ENCODE measurements around the gene SLC15A1. TPM values are rescaled to one million over a fixed set of nuclear protein-coding genes. Genes with fewer than 3 reads are reported as not detected.

The SLC15A1 gene
- total and polyA plus RNA-seq, 12 donors: 0.01 TPM; not detected in 11

GRCh38 chr13:98779695-98780094 lies 27.2 kb upstream of the SLC15A1 start:
- ATAC-seq: no peak
- no peak for DNase-seq
- intact Hi-C loops (cut with DNase I): no loop called here
- 60 to 63% methylated on average over 1 of the region's 1 CpG for WGBS, 2 donors
- Histone ChIP-seq H3K36me3 (no peaks in the 10 kb centered on the region), H3K4me3 (no peak overlapping the region), H3K9me3 (peaks cover 0 to 4% (median 0%) of the 10 kb centered on the region in 11 donors), H3K27me3 (peaks cover 0 to 16% (median 0%) of the 10 kb centered on the region in 7 donors), H3K4me1 (no peaks in the 10 kb centered on the region), H3K27ac (no peak overlapping the region)
- no peak for TF ChIP-seq CTCF (IDR thresholded peaks at IDR 0.05)

- Histone ChIP-seq H3K4me3 (no peak overlapping the region), H3K9me3 (peaks cover 0 to 4% (median 0%) of the 10 kb centered on the region in 11 donors), H3K36me3 (no peaks in the 10 kb centered on the region), H3K4me1 (no peaks in the 10 kb centered on the region), H3K27me3 (peaks cover 0 to 16% (median 0%) of the 10 kb centered on the region in 7 donors), H3K27ac (no peak overlapping the region)
- ATAC-seq: no peak
- TF ChIP-seq CTCF (IDR thresholded peaks at IDR 0.05): no peak
- no peak for DNase-seq
- WGBS, 2 donors: 58 to 61% methylated on average over 8 of the region's 8 CpGs
- intact Hi-C loops (cut with DNase I): no loop called here
Measured at GRCh38 chr13:98778749-98779148, 26.3 kb upstream of the SLC15A1 start.

- no peaks in the 10 kb centered on the region for H3K4me1 ChIP-seq
- TF ChIP-seq CTCF (IDR thresholded peaks at IDR 0.05): no peak
- peaks cover 0 to 15% (median 0%) of the 10 kb centered on the region in 7 donors for H3K27me3 ChIP-seq
- intact Hi-C loops (cut with DNase I): no loop called here
- H3K9me3 ChIP-seq: no peaks in the 10 kb centered on the region
- 83 to 84% methylated on average over 5 of the region's 5 CpGs for WGBS, 2 donors
- no peak overlapping the region for H3K27ac ChIP-seq
- H3K36me3 ChIP-seq: no peaks in the 10 kb centered on the region
- DNase-seq (no peak), ATAC-seq (no peak)
- no peak overlapping the region for H3K4me3 ChIP-seq
Measured at GRCh38 chr13:98776644-98777043, 24.2 kb upstream of the SLC15A1 start.

- Histone ChIP-seq H3K4me1 (no peaks in the 10 kb centered on the region), H3K9me3 (no peaks in the 10 kb centered on the region), H3K4me3 (no peak overlapping the region), H3K36me3 (no peaks in the 10 kb centered on the region), H3K27ac (no peak overlapping the region), H3K27me3 (peaks cover 0 to 11% (median 0%) of the 10 kb centered on the region in 7 donors)
- TF ChIP-seq CTCF (IDR thresholded peaks at IDR 0.05): no peak
- DNase-seq (no peak), ATAC-seq (peak in 1 of 8 donors; percentile 18)
- WGBS, 2 donors: 89% methylated on average over 22 of the region's 22 CpGs
- intact Hi-C loops (cut with DNase I): no loop called here
Measured at GRCh38 chr13:98775844-98776598, 23.5 kb upstream of the SLC15A1 start.
